Activated CD4-positive, alpha-beta T cell treated with anti-CD3 and anti-CD28 coated beads, Interleukin-2, amount 50 U/mL, for 16 hours (primary cell): Measurements from ENCODE around the gene ERCC8.
"Not testable (repeated sequence)": the region's sequence is repeated elsewhere in the genome, so short reads cannot be mapped to it uniquely, and the experiment has no call there.

Source experiments
- DNase-seq: peaks from one replicate; pipeline ENCODE4 v3.0.0-alpha.2; 2020

The ERCC8 gene

GRCh38 chr5:60944904-60945812, at the start of gene ERCC8, which contains the start of gene NDUFAF2:
TSS of gene ERCC8 (minus strand) at chr5:60945070. CDS start at chr5:60945008, 62 bp downstream.
TSS of gene NDUFAF2 (plus strand) at chr5:60945205. CDS start at chr5:60945256, 51 bp downstream.
- peak; percentile 92 for DNase-seq

GRCh38 chr5:60993875-60994571, 49.2 kb upstream of the ERCC8 start:
- DNase-seq: no peak

GRCh38 chr5:60993425-60993824, 48.6 kb upstream of the ERCC8 start:
- no peak for DNase-seq

- DNase-seq: no peak
These were observed 48.0 kb upstream of the ERCC8 start for GRCh38 chr5:60992871-60993270.

- DNase-seq: no peak
These were observed 44.9 kb upstream of the ERCC8 start for GRCh38 chr5:60989790-60990189.

GRCh38 chr5:60982127-60982526, 37.3 kb upstream of the ERCC8 start:
- not testable (repeated sequence) for DNase-seq

- DNase-seq: no peak
These were observed 35.6 kb upstream of the ERCC8 start for GRCh38 chr5:60980511-60980910.

- no peak for DNase-seq
These were observed 34.1 kb upstream of the ERCC8 start for GRCh38 chr5:60978968-60979367.

GRCh38 chr5:60977956-60978737, 33.3 kb upstream of the ERCC8 start:
- DNase-seq: no peak

- DNase-seq: peak; percentile 52
These were observed 27.4 kb upstream of the ERCC8 start for GRCh38 chr5:60972231-60972630.

GRCh38 chr5:60961685-60962084, 16.8 kb upstream of the ERCC8 start:
- DNase-seq: no peak

GRCh38 chr5:60960591-60960990, 15.7 kb upstream of the ERCC8 start:
- no peak for DNase-seq

- DNase-seq: no peak
These were observed 14.3 kb upstream of the ERCC8 start for GRCh38 chr5:60959156-60959555.

GRCh38 chr5:60958712-60959111, 13.8 kb upstream of the ERCC8 start:
- DNase-seq: no peak

- DNase-seq: no peak
These were observed 13.2 kb upstream of the ERCC8 start for GRCh38 chr5:60958088-60958487.

- DNase-seq: no peak
These were observed 10.4 kb upstream of the ERCC8 start for GRCh38 chr5:60955239-60955638.

- no peak for DNase-seq
These were observed 3.9 kb upstream of the ERCC8 start for GRCh38 chr5:60948738-60949137.

GRCh38 chr5:60945813-60946187, 930 bp upstream of the ERCC8 start:
- DNase-seq: no peak

GRCh38 chr5:60943624-60944023, 1.2 kb downstream of the ERCC8 start:
- no peak for DNase-seq

- no peak for DNase-seq
These were observed 15.8 kb downstream of the ERCC8 start for GRCh38 chr5:60929024-60929423.

- no peak for DNase-seq
These were observed 17.4 kb downstream of the ERCC8 start for GRCh38 chr5:60927450-60927849.

- no peak for DNase-seq
These were observed 26.4 kb downstream of the ERCC8 start for GRCh38 chr5:60918466-60918865.

- no peak for DNase-seq
These were observed 28.2 kb downstream of the ERCC8 start for GRCh38 chr5:60916646-60917045.
